SJSA1 (cell line): Measurements from ENCODE around the gene THAP4. TPM values are rescaled to one million over a fixed set of nuclear protein-coding genes. Genes with fewer than 3 reads are reported as not detected.

ENCODE experiments used
- DNase-seq, 2 experiments: peaks; one replicate each; pipeline ENCODE4 v3.0.0-alpha.2; 2015 to 2020; ENCODE audit warnings: low spot score in 2 of 2, low read depth in 1 of 2
- H3K27ac ChIP-seq: fragments of 250-450 bp; sonication (Bioruptor Pico); 2 replicates; pipeline ENCODE4 v1.5.1; 2020; ENCODE audit warnings: mild to moderate bottlenecking, moderate library complexity
- H3K27me3 ChIP-seq: fragments of 250-450 bp; sonication (Bioruptor Pico); replicated peaks from 2 replicates; pipeline ENCODE4 v1.5.1; 2020; ENCODE audit warnings: mild to moderate bottlenecking, moderate library complexity
- H3K36me3 ChIP-seq: fragments of 250-450 bp; sonication (Bioruptor Pico); 2 replicates; pipeline ENCODE4 v1.5.1; 2020; ENCODE audit warnings: mild to moderate bottlenecking
- H3K4me1 ChIP-seq: fragments of 250-450 bp; sonication (Bioruptor Pico); replicated peaks from 2 replicates; pipeline ENCODE4 v1.6.1; 2021; ENCODE audit warnings: mild to moderate bottlenecking
- H3K4me3 ChIP-seq: fragments of 250-450 bp; sonication (Bioruptor Pico); 2 replicates; pipeline ENCODE4 v1.5.1; 2020; ENCODE audit warnings: mild to moderate bottlenecking
- H3K9me3 ChIP-seq: fragments of 250-450 bp; sonication (Bioruptor Pico); replicated peaks from 2 replicates; pipeline ENCODE4 v1.5.1; 2020; ENCODE audit warnings: mild to moderate bottlenecking
- total RNA-seq: library from RNA; depleted of rRNA; stranded (reverse); fragments of >200 nt; shearing (Covaris generic); gene quantifications from 2 replicates; pipeline ENCODE4 v1.2.3, GENCODE V29; 2014

The THAP4 gene
- total RNA-seq, 1 experiment from 2014 or later, result 50.3 TPM

GRCh38 chr2:241638940-241639339 lies 2.0 kb upstream of the THAP4 start:
- H3K27ac ChIP-seq, result no peak overlapping the region
- peaks cover 46% of the 10 kb centered on the region for H3K36me3 ChIP-seq
- H3K27me3 ChIP-seq, result no peaks in the 10 kb centered on the region
- H3K9me3 ChIP-seq, result 0 out of 2 replicates have a peak, but pooled peaks cover 3% of the 10 kb centered on the region
- no peak overlapping the region; the same call in 1 of the 2 replicates for H3K4me3 ChIP-seq
- H3K4me1 ChIP-seq, result peaks cover 23% of the 10 kb centered on the region
- DNase-seq, result no peak

GRCh38 chr2:241637795-241638660 lies 1.1 kb upstream of the THAP4 start:
- Histone ChIP-seq H3K4me1 (peaks cover 23% of the 10 kb centered on the region), H3K27me3 (no peaks in the 10 kb centered on the region), H3K27ac (no peak overlapping the region), H3K9me3 (0 out of 2 replicates have a peak, but pooled peaks cover 3% of the 10 kb centered on the region), H3K4me3 (peak overlapping the region; percentile 99), H3K36me3 (peaks cover 51% of the 10 kb centered on the region)
- peak in 1 of 2 experiments; percentile 16 for DNase-seq

DNA sequence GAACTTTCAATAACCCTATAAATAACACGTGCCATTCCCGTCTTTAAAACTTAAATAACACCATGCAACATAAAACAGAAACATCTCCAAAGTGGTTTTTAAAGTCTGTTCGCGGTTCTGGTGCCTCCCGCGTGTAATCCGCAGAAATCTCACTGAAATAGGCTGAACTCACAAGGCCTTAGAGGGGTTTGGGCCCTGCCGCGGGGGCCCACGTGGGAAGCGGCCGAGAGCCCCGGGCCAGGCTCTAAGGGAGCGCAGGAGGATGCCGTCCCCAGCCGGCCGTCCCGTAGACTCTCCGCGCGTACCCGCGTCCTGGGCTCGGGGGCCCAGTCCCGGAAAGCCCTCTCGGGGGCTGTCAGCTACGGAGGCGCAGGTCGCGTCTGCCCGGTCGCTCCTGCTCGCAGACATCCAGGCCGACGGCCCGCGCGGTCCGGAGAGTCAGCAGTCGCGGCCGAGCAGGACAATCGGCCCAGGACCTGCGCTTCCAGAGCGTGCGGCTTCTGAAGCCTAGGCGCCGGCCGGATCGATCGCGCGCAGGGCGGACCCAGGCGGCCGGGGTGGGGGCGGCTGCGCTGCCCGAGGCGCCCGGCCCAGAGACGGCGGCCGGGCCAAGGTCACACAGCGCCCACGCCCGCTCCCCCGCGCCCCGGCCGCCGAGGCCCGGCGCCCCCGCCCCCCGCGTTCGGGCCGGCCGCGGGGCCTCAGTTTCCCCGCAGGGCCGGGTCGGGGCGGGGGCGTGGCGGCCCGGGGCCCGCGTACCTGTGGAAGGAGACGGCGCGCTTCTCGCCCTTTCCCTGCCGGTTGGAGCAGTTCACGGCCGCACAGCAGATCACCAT lies 558 bp downstream of the THAP4 start:
- Histone ChIP-seq H3K4me3 (peak overlapping the region; percentile 99), H3K9me3 (0 out of 2 replicates have a peak, but pooled peaks cover 3% of the 10 kb centered on the region), H3K36me3 (peaks cover 64% of the 10 kb centered on the region), H3K4me1 (peaks cover 23% of the 10 kb centered on the region), H3K27ac (peak overlapping the region; percentile 3; the same call in 1 of the 2 replicates), H3K27me3 (no peaks in the 10 kb centered on the region)
- peak in 1 of 2 experiments; percentile 59 for DNase-seq

GRCh38 chr2:241635756-241636155 lies 1.2 kb downstream of the THAP4 start:
- H3K27me3 ChIP-seq, result no peaks in the 10 kb centered on the region
- peaks cover 23% of the 10 kb centered on the region for H3K4me1 ChIP-seq
- peaks cover 70% of the 10 kb centered on the region for H3K36me3 ChIP-seq
- H3K4me3 ChIP-seq, result peak overlapping the region; percentile 99
- peak in 1 of 2 experiments; percentile 5 for DNase-seq
- no peak overlapping the region; the same call in 1 of the 2 replicates for H3K27ac ChIP-seq
- 0 out of 2 replicates have a peak, but pooled peaks cover 3% of the 10 kb centered on the region for H3K9me3 ChIP-seq

DNA sequence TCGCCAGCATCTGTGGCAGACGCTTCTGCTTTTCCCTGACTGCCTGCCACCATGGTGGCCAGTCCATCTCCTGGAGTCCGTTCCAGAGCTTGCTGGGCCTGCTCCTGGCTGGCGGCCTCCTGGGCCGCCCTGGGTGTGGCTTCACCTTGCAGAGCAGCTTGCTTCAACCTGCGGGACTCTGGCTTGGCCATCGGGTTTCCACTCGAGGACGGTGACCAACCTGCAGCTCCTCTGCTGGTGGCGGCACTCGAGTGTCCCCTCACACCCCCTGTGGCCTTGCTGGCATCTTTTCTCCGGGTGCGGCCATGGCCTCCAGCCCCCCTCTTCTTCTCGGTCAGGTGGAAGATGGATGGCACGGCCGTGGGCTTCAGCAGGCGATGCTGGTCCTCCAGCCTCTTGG lies 3.4 kb downstream of the THAP4 start:
- Histone ChIP-seq H3K36me3 (peaks cover 57% of the 10 kb centered on the region), H3K27ac (no peak overlapping the region), H3K4me3 (no peak overlapping the region), H3K4me1 (peaks cover 14% of the 10 kb centered on the region), H3K9me3 (0 out of 2 replicates have a peak, but pooled peaks cover 3% of the 10 kb centered on the region), H3K27me3 (no peaks in the 10 kb centered on the region)
- no peak for DNase-seq

DNA sequence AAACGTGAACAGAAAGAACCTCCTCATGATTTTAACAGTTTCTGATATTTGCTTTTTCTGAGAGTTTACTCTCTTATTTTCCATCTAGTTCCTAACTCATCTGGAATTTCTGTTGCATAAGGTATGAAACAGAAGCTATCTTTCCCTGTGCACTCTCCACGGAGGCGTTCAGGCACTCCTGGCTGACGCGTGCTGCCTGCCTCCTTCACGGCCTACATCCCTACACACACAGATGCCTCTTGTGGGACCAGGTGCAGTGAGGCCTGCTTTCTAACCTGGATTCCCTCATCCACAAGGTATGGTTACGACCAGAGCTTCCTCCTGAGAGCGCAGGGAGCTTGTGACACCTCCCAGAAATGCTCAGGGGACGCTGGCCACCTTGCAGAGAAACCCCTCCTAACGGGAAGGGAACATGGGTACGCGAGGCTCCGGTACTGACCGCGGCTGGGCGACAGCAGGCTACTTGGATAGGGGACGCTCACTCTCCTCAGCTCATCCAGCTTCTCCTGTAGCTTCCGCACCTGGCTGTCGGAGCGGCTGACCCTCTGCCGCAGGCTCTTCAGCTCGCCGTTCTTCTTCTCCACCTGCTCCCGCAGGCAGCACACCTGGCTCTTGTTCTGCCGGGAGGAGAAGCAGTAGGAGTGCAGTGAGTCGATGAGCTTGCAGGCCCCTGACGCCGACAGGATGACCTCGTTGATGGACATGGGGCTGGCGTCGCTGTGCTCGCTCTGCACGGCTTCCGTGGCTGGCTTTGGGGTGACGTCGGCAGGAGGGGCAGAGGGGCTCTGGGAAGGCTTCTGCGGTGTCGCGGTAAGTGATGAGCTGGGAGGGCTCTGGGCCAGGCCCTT lies 4.3 kb downstream of the THAP4 start:
- Histone ChIP-seq H3K36me3 (peaks cover 59% of the 10 kb centered on the region), H3K9me3 (0 out of 2 replicates have a peak, but pooled peaks cover 3% of the 10 kb centered on the region), H3K4me1 (peaks cover 10% of the 10 kb centered on the region), H3K27ac (no peak overlapping the region), H3K4me3 (no peak overlapping the region), H3K27me3 (no peaks in the 10 kb centered on the region)
- DNase-seq, result no peak

DNA sequence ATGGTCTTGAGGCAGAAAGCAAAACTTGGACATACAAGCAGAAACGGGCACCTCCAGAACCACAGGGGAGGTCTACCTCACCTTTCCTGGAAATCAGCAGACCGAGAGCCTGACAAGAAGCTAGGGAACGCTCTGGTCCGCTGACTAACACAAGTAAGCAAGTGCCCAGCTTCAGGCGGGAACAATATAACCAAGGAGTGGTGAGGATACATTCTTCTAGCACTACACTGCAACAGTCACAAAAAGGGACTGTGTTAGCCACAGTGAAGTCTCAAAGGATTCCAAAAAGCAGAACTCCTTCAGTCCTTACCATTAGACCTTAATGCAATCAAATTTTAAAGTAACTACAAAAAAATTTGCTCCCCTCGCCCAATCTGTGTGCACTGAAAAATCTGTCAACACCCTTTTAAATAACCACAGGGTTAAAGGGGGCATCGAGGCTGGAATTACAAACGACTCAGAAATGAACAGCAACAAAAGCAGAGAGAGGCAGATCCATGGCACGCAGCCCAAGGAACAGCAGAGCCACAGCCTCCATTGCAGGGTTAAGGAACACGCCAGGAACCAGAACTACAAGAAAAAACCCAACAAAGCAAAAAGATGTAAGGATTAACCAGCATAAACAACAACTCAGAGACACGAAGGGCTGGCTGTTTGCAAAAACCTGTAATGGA lies 7.1 kb downstream of the THAP4 start:
- no peaks in the 10 kb centered on the region for H3K9me3 ChIP-seq
- H3K4me3 ChIP-seq, result no peak overlapping the region
- no peak for DNase-seq
- H3K27me3 ChIP-seq, result no peaks in the 10 kb centered on the region
- no peak overlapping the region for H3K27ac ChIP-seq
- H3K4me1 ChIP-seq, result no peaks in the 10 kb centered on the region
- H3K36me3 ChIP-seq, result peaks cover 47% of the 10 kb centered on the region

GRCh38 chr2:241627675-241628074 lies 9.3 kb downstream of the THAP4 start:
- H3K36me3 ChIP-seq, result peaks cover 35% of the 10 kb centered on the region
- H3K27me3 ChIP-seq, result no peaks in the 10 kb centered on the region
- no peak for DNase-seq
- no peak overlapping the region for H3K27ac ChIP-seq
- no peaks in the 10 kb centered on the region for H3K4me1 ChIP-seq
- H3K4me3 ChIP-seq, result no peak overlapping the region
- no peaks in the 10 kb centered on the region for H3K9me3 ChIP-seq

GRCh38 chr2:241620419-241620769 lies 16.6 kb downstream of the THAP4 start:
- no peaks in the 10 kb centered on the region for H3K4me1 ChIP-seq
- no peak for DNase-seq
- H3K27me3 ChIP-seq, result no peaks in the 10 kb centered on the region
- H3K9me3 ChIP-seq, result no peaks in the 10 kb centered on the region
- H3K27ac ChIP-seq, result no peak overlapping the region
- peaks cover 27% of the 10 kb centered on the region for H3K36me3 ChIP-seq
- H3K4me3 ChIP-seq, result no peak overlapping the region

DNA sequence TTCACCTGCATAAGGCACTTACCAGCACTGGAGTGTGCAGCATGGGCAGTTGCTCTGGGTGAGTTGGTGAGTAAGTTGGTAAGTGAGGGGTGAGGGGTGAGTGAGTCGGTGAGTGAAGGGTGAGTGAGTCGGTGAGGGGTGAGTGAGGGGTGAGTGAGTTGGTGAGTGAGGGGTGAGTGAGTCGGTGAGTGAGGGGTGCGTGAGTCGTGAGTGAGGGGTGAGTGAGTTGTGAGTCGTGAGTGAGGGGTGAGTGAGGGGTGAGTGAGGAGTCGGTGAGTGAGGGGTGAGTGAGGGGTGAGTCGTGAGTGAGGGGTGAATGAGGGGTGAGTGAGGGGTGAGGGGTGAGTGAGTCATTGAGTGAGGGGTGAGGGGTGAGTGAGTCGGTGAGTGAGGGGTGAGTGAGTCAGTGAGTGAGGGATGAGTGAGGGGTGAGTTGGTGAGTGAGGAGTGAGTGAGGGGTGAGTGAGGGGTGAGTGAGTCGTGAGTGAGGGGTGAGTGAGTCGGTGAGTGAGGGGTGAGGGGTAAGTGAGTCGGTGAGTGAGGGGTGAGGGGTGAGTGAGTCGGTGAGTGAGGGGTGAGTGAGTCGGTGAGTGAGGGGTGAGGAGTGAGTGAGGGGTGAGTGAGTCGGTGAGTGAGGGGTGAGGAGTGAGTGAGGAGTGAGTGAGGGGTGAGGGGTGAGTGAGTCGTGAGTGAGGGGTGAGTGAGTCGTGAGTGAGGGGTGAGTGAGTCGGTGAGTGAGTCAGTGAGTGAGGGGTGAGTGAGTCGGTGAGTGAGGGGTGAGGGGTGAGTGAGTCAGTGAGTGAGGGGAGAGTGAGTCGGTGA lies 17.1 kb downstream of the THAP4 start:
- peaks cover 22% of the 10 kb centered on the region for H3K36me3 ChIP-seq
- no peaks in the 10 kb centered on the region for H3K4me1 ChIP-seq

DNA sequence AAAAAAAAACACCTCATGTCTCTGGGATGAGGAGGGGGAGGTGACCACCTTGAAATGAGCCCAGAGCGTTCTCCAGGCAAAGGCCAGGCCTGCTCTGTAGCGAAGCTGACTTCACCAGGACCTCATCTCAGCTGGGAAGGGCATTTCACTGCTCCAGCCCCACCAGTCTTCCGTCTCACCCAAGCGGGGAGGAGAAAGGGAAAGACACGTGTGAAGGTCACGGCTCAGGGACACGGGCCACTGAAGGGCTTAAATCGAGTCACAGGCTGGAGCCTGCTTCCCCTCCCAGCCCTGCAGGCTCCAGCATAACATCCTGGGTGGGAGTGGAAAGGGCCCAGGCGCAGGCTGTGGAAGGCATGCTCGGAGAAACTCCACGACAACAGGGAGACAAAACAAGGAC lies 18.1 kb downstream of the THAP4 start:
- H3K27me3 ChIP-seq, result no peaks in the 10 kb centered on the region
- no peak overlapping the region for H3K4me3 ChIP-seq
- no peaks in the 10 kb centered on the region for H3K9me3 ChIP-seq
- peaks cover 22% of the 10 kb centered on the region for H3K36me3 ChIP-seq
- H3K4me1 ChIP-seq, result no peaks in the 10 kb centered on the region
- DNase-seq, result no peak
- no peak overlapping the region for H3K27ac ChIP-seq

More for the DNA sequence above, 17.1 kb downstream of the THAP4 start:
- DNase-seq, result no peak
- no peak overlapping the region for H3K4me3 ChIP-seq
- H3K9me3 ChIP-seq, result no peaks in the 10 kb centered on the region
- H3K27me3 ChIP-seq, result no peaks in the 10 kb centered on the region
- no peak overlapping the region for H3K27ac ChIP-seq

GRCh38 chr2:241618296-241618805 lies 18.6 kb downstream of the THAP4 start:
- H3K27me3 ChIP-seq, result no peaks in the 10 kb centered on the region
- no peaks in the 10 kb centered on the region for H3K4me1 ChIP-seq
- no peak overlapping the region for H3K4me3 ChIP-seq
- H3K9me3 ChIP-seq, result no peaks in the 10 kb centered on the region
- H3K36me3 ChIP-seq, result peaks cover 22% of the 10 kb centered on the region
- H3K27ac ChIP-seq, result no peak overlapping the region
- DNase-seq, result no peak
